HG03060 (cell line): ENCODE data around the gene HAUS2.
A peak's percentile ranks its signal among the peaks of the same experiment; 100 is the strongest.

Experiments used
- ATAC-seq: cut with Tn5 transposase; IDR thresholded peaks from one replicate; pipeline ENCODE4 v1.9.1; 2021; ENCODE audit warnings: low read depth, moderate number of reproducible peaks; ENCODE audit not compliant: unreplicated experiment

The HAUS2 gene

GRCh38 chr15:42605796-42606195 lies 57.2 kb downstream of the HAUS2 start:
- ATAC-seq, result no peak

- peak; percentile 43 for ATAC-seq
Measured at GRCh38 chr15:42608110-42608531, 59.5 kb downstream of the HAUS2 start.

DNA sequence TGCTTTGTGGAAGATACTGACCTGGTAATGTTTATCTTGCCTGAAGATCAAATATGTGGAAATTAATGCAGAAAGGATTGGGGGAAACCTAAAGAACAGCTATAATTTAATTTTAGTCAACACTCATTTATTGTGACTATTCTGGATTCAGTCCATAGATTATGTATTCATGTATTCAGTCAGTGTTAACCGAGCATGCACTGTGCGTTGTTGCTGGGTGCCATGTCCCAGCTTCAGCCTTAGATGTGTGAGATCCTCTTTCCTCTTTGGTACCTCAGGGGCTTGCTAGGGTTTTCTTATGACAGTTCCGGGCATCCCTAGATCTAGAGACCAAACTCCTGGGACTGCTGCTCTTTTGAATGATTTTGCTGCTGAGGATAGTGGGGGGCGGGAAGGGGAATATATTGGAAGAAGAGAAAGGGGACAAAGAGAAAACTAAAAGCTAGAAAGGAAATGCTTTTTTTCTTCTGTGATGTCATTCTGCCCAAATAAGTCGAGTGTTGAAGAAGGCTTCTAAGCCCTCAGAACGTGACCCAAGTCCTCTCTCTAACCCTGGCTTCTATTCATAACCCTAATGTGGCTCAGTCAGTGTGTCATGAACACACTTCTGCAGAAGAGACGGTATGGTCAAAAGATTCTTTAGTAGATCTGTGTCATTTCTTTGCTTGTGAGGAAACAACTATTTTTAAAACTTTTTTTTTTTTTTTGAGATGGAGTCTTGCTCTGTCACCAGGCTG lies 60.3 kb downstream of the HAUS2 start:
- ATAC-seq, result no peak

DNA sequence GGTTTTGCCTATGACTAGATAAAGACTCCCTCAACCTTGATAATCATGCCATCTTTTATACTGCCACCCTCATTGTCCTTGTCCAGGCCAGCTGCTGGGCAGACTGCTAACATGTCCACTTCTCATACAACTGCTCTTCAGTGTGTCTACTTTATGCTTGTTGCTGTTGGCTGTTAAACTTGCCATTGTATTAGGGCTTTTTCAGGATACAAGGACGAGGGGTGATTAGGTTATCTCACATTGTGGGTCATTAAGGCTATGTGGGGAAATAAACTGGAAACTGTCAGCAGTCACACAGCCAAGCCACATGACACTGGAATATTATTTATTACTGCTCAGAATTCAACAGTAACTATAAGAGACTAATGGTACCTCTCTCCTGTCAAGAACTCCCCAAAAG lies 62.9 kb downstream of the HAUS2 start:
- no peak for ATAC-seq

DNA sequence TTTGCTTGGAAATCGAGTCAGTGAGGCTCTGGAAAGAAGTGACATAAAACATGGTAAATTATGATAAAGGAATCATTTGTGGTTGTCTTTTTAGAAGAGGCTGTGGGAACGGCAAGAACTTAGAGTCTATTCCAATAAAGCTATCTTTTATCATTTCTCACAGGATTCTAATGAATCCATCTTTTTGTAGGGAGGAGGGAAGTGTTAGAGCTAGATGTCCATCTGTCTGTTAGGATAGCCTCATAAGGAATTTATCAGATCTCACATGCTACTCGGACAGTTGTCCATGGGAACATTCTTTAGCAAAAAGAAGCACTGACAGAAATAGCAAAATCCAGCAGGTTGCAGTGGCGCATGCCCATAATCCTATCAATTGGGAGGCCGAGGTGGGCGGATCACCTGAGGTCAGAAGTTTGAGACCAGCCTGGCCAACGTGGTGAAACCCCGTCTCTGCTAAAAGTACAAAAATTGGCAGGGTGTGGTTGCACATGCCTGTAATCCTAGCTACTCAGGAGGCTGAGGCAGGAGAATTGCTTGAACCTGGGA lies 63.8 kb downstream of the HAUS2 start:
- ATAC-seq, result no peak

DNA sequence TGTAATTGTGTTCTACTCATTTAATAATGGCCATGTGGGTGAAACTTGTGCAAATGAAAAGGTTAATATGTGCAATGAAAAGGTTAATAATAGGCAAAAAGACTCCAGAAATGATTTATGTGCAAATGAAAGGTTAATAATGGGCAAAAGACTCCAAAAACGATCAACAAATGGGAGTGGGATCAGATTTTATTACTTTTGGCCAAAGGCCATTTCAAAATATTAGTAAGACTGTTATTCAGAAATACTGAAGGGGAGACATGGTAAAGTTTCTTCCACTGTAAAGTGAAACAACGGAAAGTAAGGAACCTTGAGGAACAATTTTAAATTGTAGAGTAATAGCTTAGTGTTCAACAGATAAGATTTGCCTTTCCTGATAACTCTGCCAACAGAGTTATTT lies 67.5 kb downstream of the HAUS2 start:
- no peak for ATAC-seq
